Epithelial cell of proximal tubule (primary cell): Measurements from ENCODE around the gene AREL1. TPM values are rescaled to one million over a fixed set of nuclear protein-coding genes. Genes with fewer than 3 reads are reported as not detected.

Experiments used
- DNase-seq: peaks from one replicate; pipeline ENCODE4 v3.0.0-alpha.2; 2011; ENCODE audit warnings: low read depth
- H3K4me3 ChIP-seq: 2 replicates; pipeline ENCODE4 v1.5.1; 2011; ENCODE audit warnings: low read depth, mild to moderate bottlenecking, low read length
- total RNA-seq: library from RNA; depleted of rRNA; stranded (reverse); fragments of >200 nt; gene quantifications from 2 replicates; pipeline ENCODE4 v1.2.3, GENCODE V29; 2015
- TF ChIP-seq, protein P1 (sequence below): conservative IDR thresholded peaks from 2 replicates; pipeline ENCODE4 v1.5.1; 2012; ENCODE audit warnings: low read depth, mild to moderate bottlenecking, low read length

The AREL1 gene
- total RNA-seq, 1 donor from 2014 or later = 35.7 TPM

DNA sequence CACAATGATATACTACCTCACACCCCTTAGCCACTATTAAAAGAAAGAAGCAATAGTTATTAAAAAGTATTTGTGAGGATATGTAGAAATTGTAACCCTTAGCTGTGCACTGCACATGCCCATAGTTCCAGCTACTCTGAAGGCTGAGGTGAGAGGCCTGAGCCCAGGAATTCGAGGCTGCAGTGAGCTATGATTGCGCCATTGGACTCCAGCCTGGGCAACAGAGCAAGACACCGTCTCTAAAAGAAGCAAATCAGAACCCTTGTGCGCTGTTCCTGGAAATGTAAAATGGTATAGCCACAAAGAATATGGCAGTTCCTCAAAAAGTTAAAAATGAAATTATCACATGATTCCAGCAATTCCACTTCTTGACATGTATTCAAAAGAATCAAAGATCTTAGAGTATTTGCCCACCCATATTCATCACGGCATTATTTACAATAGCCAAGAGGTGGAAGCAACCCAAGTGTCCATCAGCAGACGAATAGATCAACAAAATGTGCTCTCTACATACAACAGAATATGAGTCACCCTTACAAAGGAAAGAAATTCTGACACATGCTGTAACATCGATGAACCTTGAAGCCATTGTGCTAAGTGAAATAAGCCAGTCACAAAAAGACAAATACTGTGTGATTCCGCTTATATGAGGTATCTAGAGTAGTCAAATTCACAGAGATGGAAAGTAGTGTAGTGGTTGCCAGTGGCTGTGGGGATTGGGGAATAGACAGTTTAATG is 26.6 kb upstream of the AREL1 start:
- H3K4me3 ChIP-seq = no peak overlapping the region
- TF ChIP-seq, protein P1, sequence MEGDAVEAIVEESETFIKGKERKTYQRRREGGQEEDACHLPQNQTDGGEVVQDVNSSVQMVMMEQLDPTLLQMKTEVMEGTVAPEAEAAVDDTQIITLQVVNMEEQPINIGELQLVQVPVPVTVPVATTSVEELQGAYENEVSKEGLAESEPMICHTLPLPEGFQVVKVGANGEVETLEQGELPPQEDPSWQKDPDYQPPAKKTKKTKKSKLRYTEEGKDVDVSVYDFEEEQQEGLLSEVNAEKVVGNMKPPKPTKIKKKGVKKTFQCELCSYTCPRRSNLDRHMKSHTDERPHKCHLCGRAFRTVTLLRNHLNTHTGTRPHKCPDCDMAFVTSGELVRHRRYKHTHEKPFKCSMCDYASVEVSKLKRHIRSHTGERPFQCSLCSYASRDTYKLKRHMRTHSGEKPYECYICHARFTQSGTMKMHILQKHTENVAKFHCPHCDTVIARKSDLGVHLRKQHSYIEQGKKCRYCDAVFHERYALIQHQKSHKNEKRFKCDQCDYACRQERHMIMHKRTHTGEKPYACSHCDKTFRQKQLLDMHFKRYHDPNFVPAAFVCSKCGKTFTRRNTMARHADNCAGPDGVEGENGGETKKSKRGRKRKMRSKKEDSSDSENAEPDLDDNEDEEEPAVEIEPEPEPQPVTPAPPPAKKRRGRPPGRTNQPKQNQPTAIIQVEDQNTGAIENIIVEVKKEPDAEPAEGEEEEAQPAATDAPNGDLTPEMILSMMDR = no peak
- DNase-seq = no peak

DNA sequence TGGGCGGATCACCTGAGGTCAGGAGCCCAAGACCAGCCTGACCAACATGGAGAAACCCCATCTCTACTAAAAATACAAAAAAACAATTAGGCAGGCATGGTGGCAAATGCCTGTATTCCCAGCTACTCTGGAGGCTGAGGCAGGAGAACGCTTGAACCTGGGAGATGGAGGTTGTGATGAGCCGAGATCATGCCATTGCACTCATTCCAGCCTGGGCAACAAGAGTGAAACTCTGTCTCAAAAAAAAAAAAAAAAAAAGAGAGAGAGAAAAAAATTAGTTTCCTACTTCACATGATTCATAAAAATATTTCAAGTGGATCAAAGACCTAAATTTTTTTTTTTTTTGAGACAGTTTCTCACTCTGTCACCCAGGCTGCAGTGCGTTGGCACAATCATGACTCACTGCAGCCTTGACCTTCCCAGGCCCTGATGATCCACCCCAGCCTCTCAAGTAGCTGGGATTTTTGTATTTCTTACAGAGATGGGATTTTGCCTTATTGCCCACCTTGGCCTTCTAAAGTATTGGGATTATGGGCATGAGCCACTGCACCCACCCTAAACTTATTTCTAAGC is 25.0 kb upstream of the AREL1 start:
- no peak for DNase-seq
- no peak overlapping the region for H3K4me3 ChIP-seq
- TF ChIP-seq, protein P1 = no peak

DNA sequence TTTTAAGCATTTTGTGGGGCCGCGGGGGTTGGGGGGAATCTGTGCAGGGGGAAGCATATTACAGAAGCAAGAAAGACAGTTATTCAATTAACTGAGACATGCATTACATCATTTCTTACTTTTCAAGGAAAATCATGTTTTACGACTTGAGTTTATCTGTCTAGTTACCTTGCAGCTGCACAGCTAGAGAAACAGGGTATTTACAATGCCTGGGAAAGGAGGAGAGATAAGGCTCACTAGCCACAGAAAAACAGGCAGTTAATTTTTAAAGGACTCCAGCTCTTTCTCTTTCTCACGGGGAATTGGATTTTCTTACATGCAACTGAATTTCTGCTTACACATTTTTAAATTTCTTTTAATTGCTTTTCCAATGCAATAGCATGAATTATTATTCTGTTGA is 22.2 kb upstream of the AREL1 start:
- DNase-seq = no peak
- H3K4me3 ChIP-seq = no peak overlapping the region
- TF ChIP-seq, protein P1 = no peak

DNA sequence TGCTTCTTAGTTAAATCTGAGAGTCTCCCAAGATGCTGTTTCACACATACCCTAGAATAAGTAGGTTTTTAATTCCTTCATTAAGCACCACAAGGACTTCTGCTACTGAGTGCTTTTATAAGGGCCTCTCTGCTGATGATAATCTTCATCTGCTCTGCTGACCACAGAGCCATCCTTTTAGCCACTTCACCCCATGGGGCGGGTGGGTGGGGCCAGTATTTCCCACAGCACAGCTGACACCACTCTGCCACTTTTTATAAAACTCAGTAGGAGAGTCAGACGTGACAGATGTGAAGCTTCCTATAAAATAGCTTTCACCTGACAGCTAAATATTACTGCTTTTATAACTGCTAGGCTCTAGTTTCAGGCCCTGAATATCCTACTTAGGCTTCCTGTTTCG is 20.3 kb upstream of the AREL1 start:
- no peak overlapping the region for H3K4me3 ChIP-seq
- TF ChIP-seq, protein P1 = no peak
- no peak for DNase-seq

DNA sequence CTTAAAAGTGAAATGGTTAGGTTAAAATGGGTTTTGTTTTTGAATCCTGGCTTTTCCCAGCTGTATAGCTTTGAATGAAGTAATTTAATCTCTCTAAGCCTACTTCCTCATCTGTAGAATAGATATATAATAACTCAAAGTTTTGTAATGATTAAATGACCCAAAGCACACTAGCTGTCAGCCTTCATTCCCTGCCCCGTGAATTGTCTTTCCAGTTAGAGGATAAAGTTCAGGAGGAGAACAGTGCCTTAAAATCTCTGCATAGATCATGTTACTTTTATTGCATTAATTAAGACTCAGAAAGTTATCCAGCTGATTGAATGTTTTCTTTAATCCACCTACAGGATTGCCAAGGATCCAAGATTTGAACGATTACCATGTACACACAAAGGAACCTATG is 19.5 kb upstream of the AREL1 start:
- DNase-seq = no peak
- TF ChIP-seq, protein P1 = no peak
- no peak overlapping the region for H3K4me3 ChIP-seq

DNA sequence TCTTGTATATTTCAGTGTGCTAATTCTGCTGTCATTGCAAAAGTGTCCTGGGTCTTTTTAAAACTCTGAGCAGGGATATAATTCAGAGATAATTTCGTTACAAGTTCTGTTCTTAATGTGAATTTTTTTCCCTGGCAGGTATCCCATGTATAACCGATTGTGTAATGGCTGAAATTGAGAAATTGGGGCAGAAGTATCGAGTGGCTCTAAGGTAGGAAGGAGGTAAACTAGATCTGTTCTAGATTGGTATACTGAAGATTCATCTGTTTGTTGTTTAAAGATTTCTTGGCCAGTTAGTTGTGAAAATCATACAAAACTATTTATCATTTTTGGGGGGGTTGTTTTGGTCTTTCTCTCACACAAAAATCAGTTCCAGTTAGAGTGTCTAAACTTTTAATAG is 10.3 kb upstream of the AREL1 start:
- DNase-seq = no peak
- H3K4me3 ChIP-seq = no peak overlapping the region
- TF ChIP-seq, protein P1 = no peak

DNA sequence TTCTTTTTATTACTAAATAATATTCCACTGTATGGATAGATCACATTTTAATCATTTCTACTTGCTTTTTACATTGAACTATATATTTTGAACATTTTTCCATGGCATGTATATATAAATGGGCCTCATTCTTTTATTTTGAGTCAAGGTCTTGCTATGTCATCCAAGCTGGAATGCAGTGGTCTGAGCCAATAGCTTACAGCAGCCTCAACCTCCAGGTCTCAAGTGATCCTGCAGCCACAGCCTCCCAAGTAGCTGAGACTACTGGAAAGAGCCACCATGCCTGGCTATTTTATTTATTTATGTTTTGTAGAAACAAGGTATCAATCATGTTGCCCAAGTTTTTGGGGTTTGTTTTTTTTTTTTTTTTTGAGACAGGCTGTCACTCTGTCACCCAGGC is 7.6 kb upstream of the AREL1 start:
- DNase-seq = no peak
- TF ChIP-seq, protein P1 = no peak
- H3K4me3 ChIP-seq = no peak overlapping the region
